ENCODE results near the gene JPH2.
"Not testable (repeated sequence)": the region's sequence is repeated elsewhere in the genome, so short reads cannot be mapped to it uniquely, and the experiment has no call there.

JPH2 gene

GRCh38 chr20:44190197-44190852, 3.3 kb upstream of the JPH2 start:
- TF ChIP-seq CTCF (IDR thresholded peaks at IDR 0.05; ENCODE audit: low read depth, low read length, missing control alignments) = peak; percentile 73
- not testable (repeated sequence) for H3K4me3 ChIP-seq (replicated peaks; ENCODE audit: low read depth, low read length)
- peak; percentile 60 for DNase-seq (ENCODE audit: extremely low read depth, low read depth)

- no peak for TF ChIP-seq CTCF (IDR thresholded peaks at IDR 0.05; ENCODE audit: low read depth, low read length, missing control alignments)
- no peak overlapping the region for H3K4me3 ChIP-seq (replicated peaks; ENCODE audit: low read depth, low read length)
- DNase-seq (ENCODE audit: extremely low read depth, low read depth) = no peak
These were observed 1.8 kb upstream of the JPH2 start for GRCh38 chr20:44188752-44189151.

- no peak for TF ChIP-seq CTCF (IDR thresholded peaks at IDR 0.05; ENCODE audit: low read depth, low read length, missing control alignments)
- H3K4me3 ChIP-seq (replicated peaks; ENCODE audit: low read depth, low read length) = peak overlapping the region; percentile 38
- no peak for DNase-seq (ENCODE audit: extremely low read depth, low read depth)
These were observed 1.1 kb upstream of the JPH2 start for GRCh38 chr20:44187772-44188709.

GRCh38 chr20:44186674-44187053, 324 bp downstream of the JPH2 start:
- no peak for TF ChIP-seq CTCF (IDR thresholded peaks at IDR 0.05; ENCODE audit: low read depth, low read length, missing control alignments)
- peak overlapping the region; percentile 38 for H3K4me3 ChIP-seq (replicated peaks; ENCODE audit: low read depth, low read length)
- DNase-seq (ENCODE audit: extremely low read depth, low read depth) = no peak

GRCh38 chr20:44186201-44186600, 787 bp downstream of the JPH2 start:
- no peak for DNase-seq (ENCODE audit: extremely low read depth, low read depth)
- no peak for TF ChIP-seq CTCF (IDR thresholded peaks at IDR 0.05; ENCODE audit: low read depth, low read length, missing control alignments)
- H3K4me3 ChIP-seq (replicated peaks; ENCODE audit: low read depth, low read length) = no peak overlapping the region

GRCh38 chr20:44185574-44185973, 1.4 kb downstream of the JPH2 start:
- no peak for DNase-seq (ENCODE audit: extremely low read depth, low read depth)
- no peak overlapping the region for H3K4me3 ChIP-seq (replicated peaks; ENCODE audit: low read depth, low read length)

More at GRCh38 chr20:44185574-44185973, 1.4 kb downstream of the JPH2 start:
- TF ChIP-seq CTCF (IDR thresholded peaks at IDR 0.05; ENCODE audit: low read depth, low read length, missing control alignments) = no peak
